Stimulated activated CD4-positive, alpha-beta T cell treated with anti-CD3 and anti-CD28 coated beads, Interleukin-1b, Interleukin-23, amount 100 ng/mL, for 48 hours (primary cell): ENCODE measurements around the gene C18orf63.

Experiments used
- DNase-seq: peaks from one replicate; pipeline ENCODE4 v3.0.0-alpha.2; 2020

The C18orf63 gene

DNA sequence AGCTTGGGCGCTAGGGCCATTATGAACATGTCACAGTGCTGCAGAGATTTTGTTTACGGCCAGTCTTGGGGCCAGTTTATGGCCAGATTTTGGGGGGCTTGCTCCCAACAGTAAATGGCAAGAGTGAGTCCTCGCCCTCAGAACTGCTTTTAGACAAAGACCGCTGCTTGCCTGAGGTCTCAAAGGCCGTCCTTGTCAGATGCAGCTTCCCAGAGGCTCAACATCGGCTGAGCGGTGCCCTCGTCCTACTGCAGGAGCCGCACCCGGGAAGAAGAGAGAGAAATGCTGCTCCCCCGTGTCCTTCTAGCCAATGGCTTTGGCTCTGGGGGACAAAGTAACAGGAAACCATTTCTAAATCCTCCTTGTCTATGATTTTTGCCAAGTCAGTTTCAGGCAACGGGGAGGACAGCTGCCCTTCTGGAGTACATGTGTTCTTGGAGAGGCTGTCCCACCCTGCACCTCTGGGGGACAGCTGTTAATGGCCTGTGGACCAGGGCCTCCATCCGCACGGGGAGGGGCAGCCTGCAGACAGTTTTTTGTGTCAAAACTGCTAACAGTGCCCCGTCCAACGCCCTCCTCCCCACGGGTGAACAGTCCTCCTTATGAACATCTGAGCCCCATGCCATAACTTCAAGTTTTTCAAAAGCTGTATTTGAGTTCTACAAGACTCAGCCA is 66.1 kb downstream of the C18orf63 start:
- no peak for DNase-seq

DNA sequence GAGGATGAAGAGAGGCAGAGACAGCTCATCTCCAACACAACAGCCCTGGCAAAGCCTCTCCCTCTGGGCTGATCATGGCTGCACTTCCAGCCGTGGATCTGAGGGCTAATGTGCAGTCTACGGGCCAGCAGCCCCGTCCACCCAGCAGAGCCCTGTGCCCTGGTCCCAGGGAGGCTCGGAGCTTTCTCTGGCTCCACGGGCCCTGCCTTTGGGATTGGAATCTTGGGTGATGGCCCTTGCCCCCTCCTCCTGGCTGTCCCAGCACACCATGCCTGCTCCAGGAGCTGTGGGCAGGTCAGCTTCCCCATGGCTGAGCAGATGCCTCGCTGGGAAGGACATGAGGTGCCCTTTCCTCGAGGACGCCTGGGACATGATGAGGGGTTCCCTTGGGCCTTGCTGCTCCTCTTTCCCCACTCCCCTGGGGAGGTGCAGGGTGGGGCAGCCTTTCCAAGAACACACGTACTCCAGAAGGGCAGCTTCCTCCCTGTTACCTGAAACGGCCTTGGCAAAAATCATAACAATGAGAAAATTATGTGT is 66.9 kb downstream of the C18orf63 start:
- no peak for DNase-seq

DNA sequence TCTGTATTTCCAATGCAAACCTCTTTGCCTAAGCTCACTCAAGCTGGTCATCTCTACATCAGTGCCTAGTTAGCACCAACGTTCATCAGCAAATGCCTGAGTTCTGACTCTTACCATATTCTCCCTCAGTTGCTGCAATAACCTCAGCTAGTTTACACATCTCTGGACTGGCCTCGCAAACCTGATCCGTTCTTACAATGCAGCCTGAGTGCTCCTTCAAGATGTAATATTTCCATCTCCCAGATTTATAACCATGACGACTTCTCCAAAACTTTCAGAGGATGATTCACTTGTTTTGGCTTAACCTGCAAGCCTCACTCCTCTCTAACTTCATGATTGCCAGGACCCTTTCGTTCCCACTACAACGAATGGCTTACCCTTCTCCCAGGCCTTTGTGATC is 71.7 kb downstream of the C18orf63 start:
- no peak for DNase-seq

DNA sequence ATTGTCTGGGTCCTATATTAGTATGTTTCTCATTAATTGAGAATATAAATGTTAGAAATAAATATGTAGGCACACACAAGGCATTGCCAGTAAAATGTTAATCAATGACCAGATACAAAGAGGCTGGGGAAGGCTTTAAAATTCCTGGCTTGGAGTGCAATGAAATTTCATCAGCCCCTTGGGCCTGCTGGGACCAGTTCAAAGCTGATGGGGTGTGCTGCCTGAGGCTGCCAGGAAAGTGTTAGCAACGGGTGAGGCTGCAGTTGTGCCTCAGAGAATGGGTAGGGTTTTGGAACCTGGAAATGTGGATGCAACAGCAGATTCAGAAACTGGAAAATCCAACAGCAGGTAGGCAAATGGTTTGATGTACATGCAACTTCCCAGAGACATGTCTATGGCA is 72.6 kb downstream of the C18orf63 start:
- DNase-seq, result no peak

DNA sequence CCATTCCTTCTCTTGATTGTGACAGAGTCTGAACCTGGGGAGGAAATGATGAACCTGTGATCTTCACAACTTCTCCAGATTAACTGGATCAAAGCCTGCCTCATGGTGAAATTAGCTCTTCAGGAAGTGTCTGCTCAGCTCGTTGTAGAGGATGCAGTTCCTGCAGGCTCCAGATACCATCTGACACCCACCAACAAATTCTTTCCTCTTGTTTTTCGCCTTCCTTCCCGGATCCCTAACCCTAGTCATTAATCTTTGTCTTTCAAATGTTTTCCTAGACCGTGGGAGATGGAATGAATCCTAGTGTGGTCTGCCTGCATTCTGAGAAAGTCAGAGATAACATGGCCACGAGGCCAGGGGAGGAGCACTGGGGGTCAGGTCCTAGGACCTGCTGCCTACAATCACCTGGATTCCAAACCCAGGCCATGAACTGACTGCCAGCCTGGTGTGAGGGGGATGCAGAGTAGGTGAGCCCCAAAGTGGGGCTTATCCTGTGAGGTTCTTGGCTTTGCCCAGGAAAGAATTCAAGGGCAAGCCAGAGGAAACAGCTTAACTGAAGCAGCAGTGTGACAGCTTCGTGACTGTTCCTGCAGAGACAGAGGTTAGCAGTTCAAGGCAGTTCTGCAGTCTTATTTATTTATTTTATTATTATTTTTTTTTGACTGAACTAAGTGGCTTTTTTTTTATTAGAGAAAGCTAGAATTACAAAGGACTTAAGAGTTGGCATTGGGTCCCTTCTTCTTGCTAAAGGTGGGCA is 73.7 kb downstream of the C18orf63 start:
- DNase-seq, result no peak

DNA sequence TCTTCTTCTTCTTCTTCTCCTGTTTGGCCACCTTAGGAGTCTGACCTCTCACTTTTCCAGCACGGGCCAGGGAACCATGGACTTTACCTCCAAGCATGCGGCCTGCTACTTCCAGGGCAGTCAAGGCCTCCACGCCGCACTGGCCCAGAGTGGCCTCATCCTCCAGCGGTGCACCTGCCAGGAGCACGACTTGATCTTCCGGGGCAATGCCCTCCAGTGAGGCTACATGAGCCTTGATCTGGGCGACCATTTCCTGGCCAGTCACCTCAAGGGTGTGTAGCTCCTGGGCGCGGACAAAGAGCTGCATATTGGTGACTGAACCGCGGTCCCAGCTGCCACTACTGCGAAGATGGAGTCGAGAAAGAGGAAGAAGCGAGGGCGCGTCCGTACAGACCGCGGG is 74.4 kb downstream of the C18orf63 start:
- no peak for DNase-seq

DNA sequence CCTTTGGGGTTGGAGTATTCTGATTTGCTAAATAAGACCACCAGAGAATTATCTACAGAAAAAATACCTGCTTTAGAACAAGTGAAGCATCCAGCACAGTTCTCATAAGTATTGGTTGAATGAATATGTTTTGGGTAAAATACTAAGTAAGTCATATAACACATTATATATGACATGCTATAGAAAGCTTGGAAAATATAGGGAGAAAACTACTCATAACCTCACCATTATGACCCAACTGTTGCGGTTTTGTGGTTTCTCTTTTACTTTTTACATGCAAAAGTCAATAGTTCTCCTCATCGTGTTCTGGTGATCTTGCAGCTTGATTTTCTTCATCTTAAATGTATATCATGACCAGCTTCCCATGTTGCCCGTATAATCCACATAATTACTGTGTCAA is 75.3 kb downstream of the C18orf63 start:
- DNase-seq, result no peak

DNA sequence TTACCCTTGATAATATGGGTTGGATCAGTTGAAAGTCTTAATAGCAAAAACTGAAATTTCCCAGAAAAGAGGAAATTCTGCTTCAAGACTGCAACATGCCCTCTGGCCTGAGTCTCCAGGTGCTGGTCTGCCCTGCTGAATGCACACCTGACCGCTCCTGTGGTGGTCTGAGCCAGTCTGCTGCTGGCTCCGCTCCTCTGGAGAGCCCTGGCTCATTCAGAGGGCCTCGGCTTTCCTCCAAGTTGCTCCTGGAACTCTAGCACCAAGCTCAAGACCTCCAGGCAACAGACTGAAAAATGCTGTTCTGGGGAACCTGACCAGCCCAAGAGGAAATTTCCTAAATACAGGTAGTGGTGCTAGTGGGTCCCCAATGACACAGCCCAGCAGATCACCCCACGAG is 76.7 kb downstream of the C18orf63 start:
- DNase-seq, result no peak

DNA sequence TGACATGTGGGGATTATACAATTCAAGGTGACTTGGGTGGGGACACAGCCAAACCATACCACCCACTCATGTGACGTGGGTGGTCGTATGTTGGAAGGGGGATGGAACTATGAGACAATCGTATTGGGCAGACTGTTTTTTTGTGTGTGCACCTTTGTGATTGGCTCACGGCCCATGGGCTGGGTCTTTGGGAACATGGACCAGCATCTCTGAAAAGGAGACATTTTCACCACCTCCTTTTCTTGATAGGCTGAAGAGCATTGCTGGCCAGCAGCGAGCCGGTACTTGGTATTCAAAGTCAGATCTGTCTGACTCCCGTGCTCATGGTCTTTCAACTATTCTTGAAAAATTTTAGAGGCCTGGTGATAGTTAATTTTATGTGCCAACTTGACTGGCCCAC is 79.4 kb downstream of the C18orf63 start:
- no peak for DNase-seq

DNA sequence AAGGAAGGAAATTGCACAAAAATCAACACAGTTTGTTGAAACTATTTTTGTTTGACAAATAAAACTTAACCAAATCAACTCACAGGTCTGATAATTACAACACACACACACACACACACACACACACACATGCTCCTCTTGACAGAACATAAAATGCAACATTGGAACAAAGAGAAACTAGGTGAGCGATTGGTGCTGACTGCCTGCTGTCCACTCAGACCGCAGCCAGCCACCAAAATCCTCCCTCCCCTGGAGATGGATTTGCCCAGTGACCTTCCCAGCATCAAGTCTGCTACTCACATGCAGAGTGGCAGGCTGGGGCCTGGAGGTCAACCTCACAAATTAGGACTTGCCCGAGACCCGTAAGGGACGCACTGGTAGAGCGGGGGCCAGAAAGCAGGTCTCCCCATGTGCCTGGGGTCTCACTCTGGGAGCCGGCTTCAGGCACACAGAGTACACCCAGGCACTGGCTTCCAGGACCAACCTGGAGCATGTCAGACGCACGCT is 80.1 kb downstream of the C18orf63 start:
- no peak for DNase-seq

DNA sequence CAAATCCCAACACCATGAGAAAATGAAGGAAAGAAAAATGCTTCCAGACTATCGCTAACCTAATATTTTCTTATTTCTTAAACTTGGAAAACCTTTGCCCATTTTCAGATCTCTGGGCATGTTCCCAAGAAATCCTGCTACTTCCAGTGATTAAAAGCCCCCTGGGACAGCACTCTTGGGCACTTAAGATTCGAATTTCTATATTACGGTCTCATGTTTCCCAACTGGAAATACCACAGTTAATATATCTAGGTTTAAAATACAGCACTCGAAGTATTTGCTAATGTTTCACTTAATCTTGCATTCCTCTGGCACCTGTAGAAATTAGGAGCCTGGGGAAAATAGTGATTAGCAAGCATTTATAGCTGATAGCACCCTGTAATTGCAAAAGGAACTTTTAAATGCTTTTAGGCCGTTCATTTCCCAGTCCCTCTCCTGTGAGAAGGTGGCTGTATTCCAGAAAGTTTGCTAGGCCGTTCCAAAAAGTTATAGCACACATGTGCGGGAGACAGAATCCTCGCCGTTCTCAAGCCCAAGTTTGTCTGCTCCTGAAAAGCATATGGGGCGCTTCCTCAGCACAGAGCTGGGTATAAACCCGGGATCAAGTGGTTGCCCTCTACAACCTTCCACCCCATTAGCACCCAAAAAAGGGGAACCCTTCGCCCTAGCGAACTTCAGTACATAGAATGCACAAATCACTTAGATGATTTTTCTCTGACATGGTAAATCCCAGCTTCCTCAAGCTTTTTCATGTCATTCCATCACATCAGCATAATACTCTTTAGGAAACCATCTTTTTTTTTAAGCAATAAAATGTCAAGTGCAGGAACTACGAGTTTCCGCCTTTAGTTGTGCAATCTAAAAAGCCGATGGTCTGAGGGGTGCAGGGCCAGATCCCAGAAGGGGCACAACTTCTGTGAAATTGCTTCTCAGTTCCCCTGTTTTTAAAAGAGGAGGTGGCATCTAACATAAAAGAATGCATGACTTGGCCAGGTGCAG is 80.8 kb downstream of the C18orf63 start:
- no peak for DNase-seq

DNA sequence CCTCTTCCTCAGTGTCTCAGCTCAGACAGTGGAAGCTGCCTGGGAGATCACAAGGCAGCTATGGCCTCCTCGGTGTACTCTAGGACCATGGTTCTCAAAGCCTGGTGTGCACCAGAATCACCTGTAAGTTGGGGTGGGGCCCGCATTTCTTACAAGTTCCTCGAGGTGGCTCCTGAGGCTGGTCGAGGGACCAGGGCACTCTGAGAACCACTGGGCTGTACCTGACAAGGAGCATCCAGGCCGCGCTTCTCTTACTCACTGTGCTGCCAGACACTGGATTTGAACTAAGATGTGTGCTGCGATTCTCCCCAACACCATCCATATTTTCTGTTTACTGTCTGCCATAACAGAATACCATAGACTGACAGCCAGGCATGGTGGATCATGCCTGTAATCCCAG is 81.9 kb downstream of the C18orf63 start:
- DNase-seq, result no peak

DNA sequence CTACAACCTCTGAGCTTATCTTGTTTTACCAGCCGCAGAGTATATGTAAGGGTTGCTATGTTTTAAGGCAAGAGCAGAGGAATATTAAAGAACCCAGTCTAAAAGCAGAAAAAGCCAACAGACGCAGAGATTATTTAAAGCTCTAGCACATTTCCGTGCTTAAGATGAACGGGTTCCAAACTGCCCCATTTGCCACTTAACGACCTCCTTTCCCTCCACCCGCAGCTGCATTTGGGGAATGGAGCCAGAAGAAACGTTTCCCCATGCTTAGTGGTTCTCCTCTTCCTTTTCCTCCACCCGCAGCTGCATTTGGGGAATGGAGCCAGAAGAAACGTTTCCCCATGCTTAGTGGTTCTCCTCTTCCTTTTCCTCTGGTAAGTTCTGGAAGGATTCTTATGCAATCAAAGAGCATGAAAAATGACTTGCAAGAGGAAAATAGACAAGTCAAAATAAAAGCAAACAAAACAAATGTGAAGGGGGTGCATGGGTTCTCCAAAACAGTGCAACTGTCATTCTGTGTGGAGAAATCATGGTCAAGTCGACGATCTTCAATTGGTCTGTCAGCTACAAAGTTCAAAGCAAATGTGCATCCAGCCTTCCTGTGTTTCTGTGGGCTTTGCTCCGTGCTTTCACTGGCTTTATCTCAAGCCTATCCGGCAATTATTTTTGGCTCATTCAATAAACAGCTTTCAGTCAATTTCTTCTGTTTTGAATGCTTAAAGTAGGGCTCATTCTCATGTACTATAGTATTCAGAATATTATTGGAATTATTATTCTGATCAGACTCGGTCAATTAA is 83.7 kb downstream of the C18orf63 start:
- DNase-seq, result no peak

DNA sequence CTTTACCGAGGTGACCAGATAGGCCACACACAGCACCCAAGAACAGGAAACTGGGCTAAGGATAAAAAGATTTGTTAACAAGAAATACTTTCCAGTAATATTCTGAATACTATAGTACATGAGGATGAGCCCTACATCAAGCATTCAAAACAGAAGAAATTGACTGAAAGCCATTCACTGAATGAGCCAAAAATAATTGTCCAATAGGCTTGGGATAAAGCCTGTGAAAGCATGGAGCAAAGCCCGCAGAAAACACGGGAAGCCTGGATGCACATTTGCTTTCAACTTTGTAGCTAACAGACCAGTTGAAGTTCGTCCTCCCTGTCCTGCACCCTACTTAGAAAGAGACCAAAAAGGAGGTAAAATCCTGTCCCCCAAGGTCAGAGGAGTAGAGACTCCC is 85.2 kb downstream of the C18orf63 start:
- DNase-seq, result no peak

DNA sequence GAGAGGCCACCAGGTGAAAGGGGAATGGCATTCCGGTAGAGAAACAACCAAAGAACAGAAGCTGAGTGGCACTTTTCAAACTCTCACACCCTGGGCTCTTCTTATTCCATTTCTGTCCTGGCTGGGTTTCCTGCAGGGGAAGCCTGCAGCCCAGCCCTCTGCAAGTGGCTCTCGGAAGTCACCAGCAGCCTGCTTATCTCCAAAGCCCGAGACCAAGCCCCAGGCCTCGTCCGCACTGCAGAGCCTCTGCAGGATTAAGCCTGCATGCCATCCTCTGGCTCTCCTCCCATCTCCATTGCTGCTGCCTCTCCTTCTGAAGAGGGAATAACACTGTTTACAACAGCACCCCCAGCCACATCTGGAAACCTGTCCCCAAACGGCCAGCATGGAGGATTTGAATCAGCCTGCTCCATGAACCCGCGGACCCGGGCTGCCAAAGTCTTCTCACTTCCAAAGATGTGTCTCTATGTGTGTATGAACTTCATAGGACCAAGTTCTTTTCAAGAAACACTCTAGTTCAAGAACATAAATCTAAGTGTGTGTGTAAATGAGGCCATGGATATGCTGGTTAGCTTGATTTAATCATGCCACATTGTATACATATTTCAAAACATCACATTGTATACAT is 87.3 kb downstream of the C18orf63 start:
- DNase-seq, result no peak

DNA sequence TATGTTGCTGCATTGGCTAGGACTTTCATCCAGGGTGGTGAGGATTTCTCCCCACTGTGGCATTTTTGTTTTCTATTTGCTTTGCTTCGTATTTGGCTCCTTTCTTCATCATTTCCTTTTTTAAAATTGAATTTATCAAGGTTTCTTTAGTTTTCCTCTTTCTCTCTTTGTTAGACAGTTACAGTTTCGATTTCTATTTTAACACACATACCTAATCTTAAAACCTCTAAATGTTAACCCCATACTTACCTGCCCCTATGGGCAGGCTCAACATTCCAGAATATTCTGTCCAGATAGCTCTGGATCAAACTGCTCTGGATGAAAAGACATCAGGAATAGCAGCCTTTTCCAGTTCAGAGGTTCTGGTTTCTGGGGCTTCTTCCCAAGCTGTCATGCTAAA is 92.2 kb downstream of the C18orf63 start:
- DNase-seq, result no peak
